ENCODE results near the gene SHLD1.

The SHLD1 gene

GRCh38 chr20:5893052-5893451, 142.9 kb downstream of the SHLD1 start:
- no peak for DNase-seq (ENCODE audit: low read depth in 2 of 2)

DNA sequence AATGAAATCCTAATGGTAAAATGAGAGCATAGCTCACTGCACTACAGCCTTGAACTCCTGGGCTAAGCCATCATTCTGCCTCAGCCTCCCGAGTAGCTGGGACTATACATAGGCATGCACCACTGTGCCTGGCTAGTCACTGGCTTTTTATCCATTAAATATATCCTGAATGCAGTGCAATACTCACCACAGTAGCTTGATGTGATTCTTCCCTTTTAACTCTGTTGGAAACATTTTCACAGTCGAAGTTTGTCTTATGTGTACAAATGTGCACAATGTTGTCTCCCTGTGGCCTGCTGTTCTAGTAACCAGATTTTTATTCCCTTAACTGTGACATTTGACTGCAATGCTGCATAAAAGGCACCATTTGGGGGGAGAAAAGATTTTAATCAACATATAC, 143.4 kb downstream of the SHLD1 start:
- DNase-seq (ENCODE audit: low read depth in 2 of 2): no peak

GRCh38 chr20:5895626-5896025, 145.4 kb downstream of the SHLD1 start:
- no peak for DNase-seq (ENCODE audit: low read depth in 2 of 2)

GRCh38 chr20:5899444-5899843, 149.2 kb downstream of the SHLD1 start:
- DNase-seq (ENCODE audit: low read depth in 2 of 2): no peak

- no peak for DNase-seq (ENCODE audit: low read depth in 2 of 2)
Observed at GRCh38 chr20:5900908-5901307, 150.7 kb downstream of the SHLD1 start.

DNA sequence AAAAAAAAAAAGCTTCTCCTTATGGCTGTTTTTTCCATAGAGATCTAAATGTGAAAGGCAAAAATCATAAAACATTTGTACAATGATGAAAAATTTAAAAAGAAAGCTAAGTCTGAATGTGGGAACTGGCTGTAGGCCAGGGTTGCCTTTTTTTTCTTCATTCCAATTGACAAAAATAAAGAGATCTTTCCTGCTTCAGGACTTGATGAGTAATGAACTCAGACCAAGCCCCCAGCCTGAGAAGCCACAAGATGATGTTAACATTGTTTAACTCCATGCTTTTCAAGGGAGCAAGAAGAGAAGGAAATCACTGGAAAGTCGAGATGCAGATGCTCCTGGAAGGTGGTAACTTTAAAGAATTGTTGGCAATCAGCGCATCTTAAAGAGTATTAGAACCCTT, 158.8 kb downstream of the SHLD1 start:
- no peak for DNase-seq (ENCODE audit: low read depth in 2 of 2)

- DNase-seq (ENCODE audit: low read depth in 2 of 2): no peak
Observed at GRCh38 chr20:5910186-5910585, 160.0 kb downstream of the SHLD1 start.

DNA sequence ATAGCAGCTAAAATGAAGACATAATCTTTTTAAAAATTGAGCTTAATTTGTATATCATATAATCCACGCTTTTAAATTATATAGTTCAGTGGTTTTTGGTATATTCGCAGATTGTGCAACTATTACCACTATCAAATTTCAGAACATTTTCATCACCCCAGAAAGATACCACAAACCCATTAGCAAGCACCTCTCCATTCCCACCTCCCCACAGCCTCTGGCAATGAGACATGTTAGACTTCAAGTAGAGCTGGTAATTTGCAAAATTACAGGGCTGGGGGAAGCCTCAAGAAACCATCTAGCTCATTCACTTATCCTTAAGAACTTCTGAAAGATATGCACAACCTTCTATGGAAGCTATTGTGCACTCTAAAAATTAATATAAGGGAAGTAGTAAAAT, 163.0 kb downstream of the SHLD1 start:
- DNase-seq (ENCODE audit: low read depth in 2 of 2): no peak

All from stimulated activated CD8-positive, alpha-beta memory T cell treated with anti-CD3 and anti-CD28 coated beads, Interleukin-2, amount 100 ng/mL, for 48 hours (primary cell).